GM18519 (cell line): ENCODE measurements around the gene CADPS2.
"Not testable (repeated sequence)": the region's sequence is repeated elsewhere in the genome, so short reads cannot be mapped to it uniquely, and the experiment has no call there.

Experiments
- ATAC-seq: cut with Tn5 transposase; IDR thresholded peaks from one replicate; pipeline ENCODE4 v1.9.1; 2021; ENCODE audit warnings: mild to moderate bottlenecking, moderate library complexity; ENCODE audit not compliant: unreplicated experiment, low FRiP score

Gene CADPS2

GRCh38 chr7:122858320-122858719 lies 27.9 kb downstream of the CADPS2 start:
- no peak for ATAC-seq

GRCh38 chr7:122850528-122850927 lies 35.7 kb downstream of the CADPS2 start:
- ATAC-seq = no peak

DNA sequence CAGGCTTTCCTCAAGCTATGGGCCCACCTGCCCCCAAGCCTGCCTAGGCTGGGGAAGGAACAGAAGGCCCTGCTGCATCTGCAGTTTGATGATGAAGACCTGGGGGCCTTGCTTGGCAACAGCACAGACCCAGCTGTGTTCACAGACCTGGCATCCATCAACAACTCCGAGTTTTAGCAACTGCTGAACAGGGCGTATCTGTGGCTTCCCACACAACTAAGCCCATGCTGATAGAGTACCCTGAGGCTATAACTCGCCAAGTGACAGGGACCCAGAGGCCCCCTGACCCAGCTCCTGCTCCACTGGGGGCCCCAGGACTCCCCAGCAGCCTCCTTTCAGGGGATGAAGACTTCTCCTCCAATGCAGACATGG lies 36.3 kb downstream of the CADPS2 start:
- ATAC-seq = no peak

GRCh38 chr7:122849322-122849956 lies 36.8 kb downstream of the CADPS2 start:
- no peak for ATAC-seq

DNA sequence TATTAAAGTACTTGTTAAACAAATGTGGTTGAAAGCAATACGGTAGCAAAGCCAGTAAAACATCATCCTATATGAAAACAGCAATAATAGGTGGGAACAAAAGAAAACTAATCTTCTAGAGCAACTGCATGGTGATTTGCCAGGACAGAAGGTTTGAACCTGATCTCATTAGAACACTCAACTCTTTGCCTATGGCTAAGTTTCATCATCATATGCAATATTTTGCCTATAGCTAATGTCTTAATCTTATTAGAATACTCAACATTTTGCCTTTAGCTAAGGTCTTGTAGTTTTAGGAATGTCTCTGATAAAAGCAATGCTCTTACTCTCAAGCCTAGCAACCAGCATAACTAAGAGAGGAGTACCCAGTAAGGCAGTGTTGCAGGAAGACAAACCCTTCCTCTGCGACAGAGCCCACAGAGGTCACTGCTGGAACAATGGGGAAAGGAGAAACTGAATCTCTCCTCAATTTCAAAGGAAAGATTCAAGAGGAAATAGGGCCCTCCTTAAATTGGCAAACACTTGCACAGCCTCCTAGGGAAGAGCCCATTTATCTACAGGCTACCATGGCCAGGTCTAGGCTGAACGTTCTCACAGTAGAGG lies 38.3 kb downstream of the CADPS2 start:
- no peak for ATAC-seq

GRCh38 chr7:122846591-122846990 lies 39.7 kb downstream of the CADPS2 start:
- no peak for ATAC-seq

DNA sequence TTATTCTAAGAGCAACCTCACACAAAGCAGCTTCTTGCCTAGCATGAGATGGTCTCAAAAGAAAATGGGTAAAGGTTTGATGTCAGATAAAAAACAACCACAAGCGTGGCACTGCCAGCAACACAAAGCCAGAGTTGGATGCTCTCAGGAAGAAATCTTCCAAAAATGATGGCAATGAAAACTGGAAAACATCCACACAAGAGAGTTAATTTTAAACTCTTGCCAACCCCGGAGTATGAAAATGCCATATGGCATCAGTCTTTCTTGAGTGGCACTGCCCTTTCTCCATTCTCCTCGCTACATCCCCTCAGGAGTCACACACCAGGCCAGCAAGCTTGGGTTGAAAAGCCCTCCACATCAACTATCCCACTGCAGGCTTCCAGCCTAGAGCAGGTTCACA lies 41.0 kb downstream of the CADPS2 start:
- no peak for ATAC-seq

DNA sequence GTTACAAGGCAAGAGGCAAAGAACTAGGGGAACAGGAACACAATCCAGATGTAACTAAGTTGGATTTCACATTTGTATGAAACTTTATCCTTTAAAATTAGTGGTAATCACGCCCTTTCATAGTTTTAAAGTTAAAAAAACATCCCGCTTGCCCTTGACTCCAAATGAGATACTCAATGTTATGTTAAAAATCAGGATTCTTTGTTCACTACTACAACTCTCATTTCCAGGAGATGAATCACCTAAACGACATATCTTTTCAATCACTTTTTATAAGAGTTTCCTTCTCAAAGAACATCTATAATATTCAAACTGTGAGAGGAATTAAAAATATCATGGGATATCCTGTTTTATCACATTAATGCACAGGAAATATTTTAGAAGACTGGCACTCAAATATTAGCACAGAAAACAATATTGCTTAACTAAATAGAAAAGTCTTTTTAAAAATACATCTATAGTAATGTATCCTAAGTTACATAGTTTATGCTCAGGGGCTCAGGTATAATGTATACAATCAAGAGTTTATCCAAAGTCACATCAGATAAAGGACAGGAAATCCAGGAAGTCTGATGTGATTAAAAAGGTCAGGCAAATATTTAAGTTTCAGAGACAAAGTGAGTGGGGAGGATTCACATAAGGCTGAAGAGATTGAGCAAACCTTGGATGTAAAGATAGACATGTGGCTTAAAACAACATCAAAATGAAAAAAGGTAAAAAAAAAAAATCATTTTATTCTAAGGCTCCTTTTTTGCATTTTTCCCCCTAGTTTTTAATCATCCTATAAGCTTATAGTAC lies 41.9 kb downstream of the CADPS2 start:
- ATAC-seq = no peak

DNA sequence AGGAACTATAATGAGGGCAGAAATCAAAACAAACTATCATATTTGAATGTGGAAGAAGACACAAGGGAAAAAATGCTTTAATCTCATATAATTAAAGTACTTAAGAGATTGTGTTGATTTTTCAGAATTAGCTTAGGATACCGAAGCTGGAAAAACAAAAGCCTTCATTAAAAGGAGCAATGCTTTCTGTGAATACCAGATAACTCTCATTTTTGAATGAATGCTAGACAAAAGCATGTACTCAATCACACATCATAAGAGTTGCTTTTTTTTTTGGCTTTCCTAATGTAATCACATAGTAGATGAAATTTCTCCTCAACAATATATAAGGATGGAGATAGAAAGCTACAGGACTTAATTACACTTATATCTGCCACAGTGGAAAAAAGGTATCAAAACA lies 43.3 kb downstream of the CADPS2 start:
- ATAC-seq = no peak

DNA sequence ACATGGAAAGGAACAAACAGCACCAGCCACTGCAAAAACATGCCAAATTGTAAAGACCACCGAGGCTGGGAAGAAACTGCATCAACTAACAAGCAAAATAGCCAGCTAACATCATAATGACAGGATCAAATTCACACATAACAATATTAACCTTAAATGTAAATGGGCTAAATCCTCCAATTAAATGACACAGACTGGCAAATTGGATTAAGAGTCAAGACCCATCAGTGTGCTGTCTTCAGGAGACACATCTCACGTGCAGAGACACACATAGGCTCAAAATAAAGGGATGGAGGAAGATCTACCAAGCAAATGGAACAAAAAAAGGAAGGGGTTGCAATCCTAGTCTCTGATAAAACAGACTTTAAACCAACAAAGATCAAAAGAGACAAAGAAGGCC lies 50.0 kb downstream of the CADPS2 start:
- not testable (repeated sequence) for ATAC-seq

DNA sequence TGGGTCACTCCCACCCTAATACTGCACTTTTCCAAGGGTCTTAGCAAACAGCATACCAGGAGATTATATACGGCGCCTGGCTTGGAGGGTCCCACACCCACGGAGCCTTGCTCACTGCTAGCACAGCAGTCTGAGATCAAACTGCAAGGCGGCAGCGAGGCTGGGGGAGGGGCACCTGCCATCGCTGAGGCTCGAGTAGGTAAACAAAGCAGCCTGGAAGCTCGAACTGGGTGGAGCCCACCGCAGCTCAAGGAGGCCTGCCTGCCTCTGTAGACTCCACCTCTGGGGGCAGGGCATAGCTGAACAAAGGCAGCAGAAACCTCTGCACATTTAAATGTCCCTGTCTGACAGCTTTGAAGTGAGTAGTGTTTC lies 51.7 kb downstream of the CADPS2 start:
- not testable (repeated sequence) for ATAC-seq

- no peak for ATAC-seq
Measured at GRCh38 chr7:122833888-122834570, 52.2 kb downstream of the CADPS2 start.

- ATAC-seq = no peak
Measured at GRCh38 chr7:122831436-122831835, 54.8 kb downstream of the CADPS2 start.

DNA sequence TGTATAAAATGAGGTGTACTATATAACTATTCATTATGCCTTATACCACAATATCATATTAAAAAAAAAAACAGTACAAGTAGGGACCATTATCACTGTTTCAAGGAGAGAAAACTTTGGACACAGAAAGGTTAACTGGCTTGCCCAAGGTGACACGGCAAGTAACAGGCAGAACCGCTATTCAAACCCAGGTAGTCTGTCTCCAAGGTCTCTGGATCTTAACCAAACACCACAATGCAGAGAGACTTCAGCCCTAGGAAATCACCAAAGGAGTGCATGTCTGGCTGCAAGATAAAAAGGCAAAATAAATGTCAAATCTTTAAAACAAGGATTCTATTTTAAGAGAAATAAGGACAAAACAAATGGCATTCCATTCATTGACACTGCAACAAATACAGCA lies 56.3 kb downstream of the CADPS2 start:
- ATAC-seq = no peak

DNA sequence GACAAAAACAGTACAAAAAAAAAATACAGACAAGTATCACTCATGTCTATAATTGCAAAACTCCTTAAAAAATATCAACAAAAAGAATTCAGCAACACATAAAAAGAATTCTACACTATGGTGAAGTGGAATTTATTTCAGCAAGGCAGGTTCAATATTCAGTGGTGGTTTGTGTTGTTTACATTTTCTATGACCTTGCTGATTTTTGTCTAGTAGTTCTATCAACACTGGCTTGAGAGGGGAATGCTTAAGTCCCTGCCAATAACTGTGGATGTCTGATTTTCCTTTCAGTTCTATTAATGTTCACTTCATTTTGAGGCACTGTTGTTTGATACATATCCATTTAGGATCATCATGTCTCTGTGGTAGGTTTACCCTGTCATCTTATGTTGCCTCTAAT lies 58.5 kb downstream of the CADPS2 start:
- ATAC-seq = no peak

- no peak for ATAC-seq
Measured at GRCh38 chr7:122813845-122814244, 72.4 kb downstream of the CADPS2 start.

GRCh38 chr7:122803851-122804250 lies 82.4 kb downstream of the CADPS2 start:
- no peak for ATAC-seq

DNA sequence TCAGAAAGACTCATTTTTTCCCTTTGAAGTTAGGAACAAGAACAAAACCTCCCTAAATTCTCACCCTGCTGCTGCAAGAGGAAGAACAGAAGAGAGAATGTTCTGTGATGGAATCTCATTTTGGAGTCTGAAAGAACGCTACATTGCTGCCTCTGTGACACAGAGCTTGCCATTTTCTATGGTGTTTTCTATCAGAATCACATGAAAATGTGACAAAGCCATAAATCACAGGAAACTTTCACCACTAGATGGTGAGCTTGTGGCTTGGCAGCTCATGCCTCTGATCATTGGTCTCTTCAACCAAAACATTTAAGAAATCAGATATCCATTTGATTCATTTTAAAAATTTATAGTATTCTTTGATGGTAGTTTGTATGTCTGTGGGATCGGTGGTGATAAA lies 82.9 kb downstream of the CADPS2 start:
- peak; percentile 43 for ATAC-seq

DNA sequence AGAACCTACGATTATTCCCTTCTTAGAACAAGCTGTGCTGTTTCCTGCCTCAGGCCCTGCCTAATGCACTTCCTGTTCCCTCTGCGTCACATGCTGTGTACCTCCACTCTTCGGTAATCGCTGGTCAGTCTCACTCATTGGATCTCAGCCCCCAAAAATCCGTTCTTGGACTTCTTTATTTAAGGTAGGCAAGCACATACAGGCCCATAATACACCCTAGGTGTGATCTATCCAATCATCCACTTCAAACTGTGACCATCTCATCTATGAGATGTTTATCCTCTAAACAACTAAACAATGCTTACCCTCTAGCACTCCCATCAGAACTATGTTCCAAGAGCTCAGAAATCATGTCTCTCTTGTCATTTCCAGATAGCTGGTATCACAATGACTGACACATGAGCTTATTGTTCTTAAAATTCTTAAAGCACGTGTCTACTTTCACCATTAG lies 83.9 kb downstream of the CADPS2 start:
- no peak for ATAC-seq

DNA sequence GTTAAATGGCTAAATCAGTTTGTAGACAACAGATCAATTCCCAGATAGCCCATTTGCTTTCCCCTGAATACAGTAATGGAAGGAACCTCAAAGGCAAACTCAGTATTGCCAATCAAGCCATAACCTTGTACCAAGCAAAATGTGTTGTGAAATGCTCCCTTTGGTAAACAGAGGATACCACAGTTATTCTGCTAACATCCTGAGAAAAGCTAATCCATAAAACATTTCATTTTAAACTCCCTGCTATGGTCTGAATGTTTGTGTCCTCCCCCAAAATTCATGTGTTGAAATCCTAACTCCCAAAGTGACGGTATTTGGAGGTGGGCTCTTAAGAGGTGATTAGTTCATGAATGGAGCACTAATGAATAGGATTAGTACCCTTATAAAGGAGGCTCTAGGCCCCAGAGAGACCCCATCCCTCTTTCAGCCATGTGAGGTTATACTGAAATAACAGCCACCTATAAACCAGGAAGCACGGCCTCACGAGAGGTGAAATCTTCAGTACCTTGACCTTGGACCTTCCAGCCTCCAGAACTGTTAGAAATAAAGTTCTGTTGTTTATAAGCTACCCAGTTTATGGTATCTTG lies 94.2 kb downstream of the CADPS2 start:
- no peak for ATAC-seq

DNA sequence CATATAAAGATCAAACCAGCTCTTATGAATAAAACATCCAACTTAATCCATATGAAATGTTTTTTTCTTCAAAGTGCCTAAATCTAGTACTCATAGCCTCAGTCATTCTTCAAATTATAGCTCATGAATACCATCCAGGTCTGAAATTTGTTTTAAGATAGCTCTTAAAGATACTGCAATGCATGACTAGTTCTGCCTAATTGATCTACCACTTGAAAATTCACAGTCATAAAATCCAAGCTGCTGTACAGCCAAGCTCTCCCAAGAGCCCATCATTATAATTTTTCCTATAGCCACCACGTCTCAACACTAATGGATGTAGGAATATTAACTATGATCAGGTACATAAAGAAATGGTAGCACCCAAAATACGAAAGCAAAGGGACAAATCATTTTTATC lies 95.7 kb downstream of the CADPS2 start:
- ATAC-seq = no peak
